ENCODE results near the gene BAZ2A.

DNA sequence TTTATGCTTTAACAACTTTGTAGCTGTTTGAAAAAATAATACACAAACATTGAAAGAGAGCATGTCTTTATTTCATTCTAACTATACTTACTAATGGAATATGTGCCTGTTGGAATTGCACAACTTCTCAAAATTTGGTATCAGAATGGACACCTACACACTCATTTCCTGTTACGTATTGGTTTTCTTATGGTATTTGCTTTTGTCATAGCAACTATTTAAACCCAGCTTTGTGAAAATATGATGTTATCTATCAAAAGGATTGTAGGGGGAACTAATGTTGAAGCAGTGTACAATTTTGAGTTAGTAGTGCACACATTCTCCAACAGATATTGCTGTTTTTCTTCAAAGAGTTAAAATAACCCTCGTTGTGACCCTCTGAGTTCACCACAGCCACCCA lies 55.9 kb downstream of the BAZ2A start:
- TF ChIP-seq EP300 (IDR thresholded peaks at IDR 0.05; ENCODE audit: borderline replicate concordance): no peak
- no peak for TF ChIP-seq CEBPB (IDR thresholded peaks at IDR 0.05)
- no peak for TF ChIP-seq EGR1 (IDR thresholded peaks at IDR 0.05)

Measured in Ishikawa (cell line).